GM12873 (cell line): ENCODE results near the gene SLFN5.
"Not testable (repeated sequence)": the region's sequence is repeated elsewhere in the genome, so short reads cannot be mapped to it uniquely, and the experiment has no call there.

ENCODE experiments used
- TF ChIP-seq, protein P1 (sequence below): IDR thresholded peaks from 2 replicates; pipeline ENCODE4 v1.5.1; 2012; ENCODE audit warnings: low read depth, mild to moderate bottlenecking, moderate library complexity, low read length, control low read depth; ENCODE audit not compliant: insufficient read depth; ENCODE audit errors: missing control alignments

The SLFN5 gene

DNA sequence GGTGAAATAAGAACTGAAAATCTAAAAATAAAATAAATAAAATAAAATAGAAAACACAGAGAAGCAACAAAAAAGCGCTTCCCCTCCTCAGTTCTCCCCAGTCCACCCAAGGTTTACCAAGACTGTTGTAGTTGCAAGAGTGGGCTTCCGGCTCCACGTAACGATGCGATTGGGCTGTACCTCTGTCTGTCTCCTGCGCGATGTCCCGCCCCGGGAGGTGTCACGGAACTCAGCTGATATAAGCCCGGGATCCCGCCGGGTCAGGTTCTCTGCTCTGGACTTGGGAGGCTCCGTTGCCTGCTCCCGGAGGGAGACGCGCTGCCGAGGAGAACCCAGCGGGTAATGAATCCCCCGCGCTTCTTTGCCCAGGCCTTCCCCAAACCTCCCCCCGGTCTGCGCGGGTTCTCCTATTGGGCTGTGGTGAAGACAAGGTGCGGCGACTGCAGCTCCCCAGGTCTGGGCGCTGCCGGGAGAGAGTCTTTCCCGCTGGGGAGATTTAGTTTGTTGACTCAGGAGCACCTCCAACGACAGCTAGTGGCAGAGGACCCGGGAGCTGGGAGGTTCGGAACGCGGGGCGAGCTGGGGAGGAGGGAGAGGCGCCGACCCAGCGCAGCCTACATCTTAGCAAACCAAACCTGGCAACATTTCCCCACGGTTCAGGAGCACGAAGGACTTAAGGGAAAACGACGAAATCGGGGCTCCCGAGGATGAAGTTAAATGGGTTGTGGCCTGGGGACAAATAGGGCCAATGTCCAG is at the start of gene SLFN5:
Gene SLFN5 (plus strand): TSS at position 268 of the 756 bp plus-strand sequence. CDS start 15,619 bp downstream, outside the sequence.
- TF ChIP-seq, protein P1, sequence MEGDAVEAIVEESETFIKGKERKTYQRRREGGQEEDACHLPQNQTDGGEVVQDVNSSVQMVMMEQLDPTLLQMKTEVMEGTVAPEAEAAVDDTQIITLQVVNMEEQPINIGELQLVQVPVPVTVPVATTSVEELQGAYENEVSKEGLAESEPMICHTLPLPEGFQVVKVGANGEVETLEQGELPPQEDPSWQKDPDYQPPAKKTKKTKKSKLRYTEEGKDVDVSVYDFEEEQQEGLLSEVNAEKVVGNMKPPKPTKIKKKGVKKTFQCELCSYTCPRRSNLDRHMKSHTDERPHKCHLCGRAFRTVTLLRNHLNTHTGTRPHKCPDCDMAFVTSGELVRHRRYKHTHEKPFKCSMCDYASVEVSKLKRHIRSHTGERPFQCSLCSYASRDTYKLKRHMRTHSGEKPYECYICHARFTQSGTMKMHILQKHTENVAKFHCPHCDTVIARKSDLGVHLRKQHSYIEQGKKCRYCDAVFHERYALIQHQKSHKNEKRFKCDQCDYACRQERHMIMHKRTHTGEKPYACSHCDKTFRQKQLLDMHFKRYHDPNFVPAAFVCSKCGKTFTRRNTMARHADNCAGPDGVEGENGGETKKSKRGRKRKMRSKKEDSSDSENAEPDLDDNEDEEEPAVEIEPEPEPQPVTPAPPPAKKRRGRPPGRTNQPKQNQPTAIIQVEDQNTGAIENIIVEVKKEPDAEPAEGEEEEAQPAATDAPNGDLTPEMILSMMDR = no peak

DNA sequence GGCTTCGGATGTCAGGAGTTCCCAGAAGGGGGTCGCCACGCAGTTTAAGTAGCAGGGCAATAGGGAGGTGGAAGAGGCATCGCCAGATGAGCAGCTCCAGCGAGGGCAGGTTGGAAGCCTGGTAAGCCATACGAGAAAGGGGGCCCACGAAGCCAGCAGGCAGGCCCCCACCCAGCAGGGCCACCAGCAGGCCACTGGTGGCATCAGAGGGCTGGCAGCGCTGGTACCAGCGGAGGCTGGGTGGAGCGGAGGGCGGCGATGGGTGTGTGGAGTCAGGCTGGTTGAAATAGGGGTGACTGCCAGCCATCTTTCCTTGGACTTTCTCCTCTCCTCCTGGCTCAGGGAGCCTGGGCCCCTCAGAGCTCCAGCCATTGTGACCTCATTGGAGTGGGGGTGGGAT is 48.9 kb upstream of the SLFN5 start, which contains the start of gene SLC35G3:
Gene SLC35G3 (minus strand): TSS at position 393 of the 400 bp plus-strand sequence. CDS start 86 bp downstream, at position 307.
- TF ChIP-seq, protein P1 = not testable (repeated sequence)

DNA sequence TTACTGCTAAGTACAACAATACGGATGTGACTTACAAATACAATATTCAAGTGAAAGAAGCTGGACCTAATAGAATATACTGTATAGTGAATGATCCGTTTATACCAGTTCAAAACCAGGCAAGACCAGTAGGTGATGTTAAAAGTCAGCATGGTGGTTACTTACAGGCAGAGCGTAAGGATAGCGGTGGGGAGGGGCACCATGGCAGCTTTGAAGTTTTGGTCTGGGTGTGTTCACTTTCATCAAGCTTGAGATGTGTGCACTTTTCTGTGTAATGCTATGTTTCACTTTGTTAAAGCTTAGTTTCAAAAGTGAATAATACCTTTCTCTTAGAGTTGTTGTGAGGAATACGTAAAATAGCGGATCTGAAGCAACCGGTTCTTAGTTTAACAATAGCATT is 32.1 kb upstream of the SLFN5 start:
- TF ChIP-seq, protein P1 = no peak

DNA sequence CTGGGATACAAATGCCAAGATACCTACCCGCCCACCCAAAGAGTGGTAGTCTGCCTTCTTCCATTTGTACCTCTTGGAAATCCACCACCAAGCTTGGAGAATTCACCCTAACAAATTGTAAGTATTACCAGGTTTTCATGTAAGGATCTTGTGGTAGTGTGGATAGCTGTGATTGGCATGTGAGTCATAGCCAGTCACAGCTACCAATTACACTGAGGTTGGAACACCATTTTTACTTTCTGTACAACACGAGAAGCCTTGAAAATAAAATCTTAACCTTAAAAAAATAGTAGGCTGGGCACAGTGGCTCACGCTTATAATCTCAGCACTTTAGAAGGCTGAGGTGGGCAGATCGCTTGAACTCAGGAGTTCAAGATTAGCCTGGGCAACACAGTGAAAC is 30.2 kb upstream of the SLFN5 start:
- TF ChIP-seq, protein P1 = no peak

DNA sequence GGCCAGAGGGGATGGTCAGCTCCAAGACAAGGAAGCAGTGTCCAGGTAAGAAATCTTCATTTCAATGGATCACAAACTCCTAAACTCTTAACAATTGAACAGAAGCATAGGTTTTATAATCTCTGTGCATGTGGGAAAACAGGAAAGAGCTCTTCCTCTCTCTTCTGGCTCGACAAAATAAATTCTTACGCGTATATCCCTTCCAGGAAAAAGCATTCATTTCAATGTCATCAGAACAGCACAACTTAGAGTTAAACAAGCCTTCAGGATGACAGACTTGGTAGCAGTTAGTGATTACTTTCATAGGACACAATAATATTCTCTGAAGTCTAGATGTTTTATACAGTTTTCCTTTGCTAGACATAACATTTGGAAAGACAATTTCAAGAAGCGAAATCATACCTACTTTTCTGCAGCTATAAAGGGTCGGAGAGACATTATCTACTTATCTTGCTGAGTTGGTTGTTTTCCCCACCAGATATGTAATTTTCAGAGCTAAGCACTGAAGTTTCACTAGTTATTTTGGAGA is 29.4 kb upstream of the SLFN5 start:
- TF ChIP-seq, protein P1 = no peak

DNA sequence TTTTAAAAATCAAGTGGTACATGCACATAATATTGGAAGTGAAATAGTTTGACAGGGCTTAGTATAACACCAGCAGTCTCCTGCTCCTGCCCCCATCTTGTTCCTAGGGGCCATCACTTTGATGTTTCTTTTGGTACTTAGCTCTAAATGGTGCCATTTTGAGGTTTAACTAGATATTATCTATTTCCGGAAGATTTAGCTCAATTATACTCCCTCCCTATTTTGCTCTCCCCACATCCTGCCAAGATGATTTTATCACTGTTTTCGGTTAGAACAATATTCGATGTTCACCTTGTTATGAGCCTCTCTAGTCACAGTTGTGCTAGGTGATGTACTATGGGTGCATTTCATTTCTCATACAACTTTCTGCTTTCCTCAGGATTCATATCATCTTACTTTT is 28.7 kb upstream of the SLFN5 start:
- TF ChIP-seq, protein P1 = no peak

DNA sequence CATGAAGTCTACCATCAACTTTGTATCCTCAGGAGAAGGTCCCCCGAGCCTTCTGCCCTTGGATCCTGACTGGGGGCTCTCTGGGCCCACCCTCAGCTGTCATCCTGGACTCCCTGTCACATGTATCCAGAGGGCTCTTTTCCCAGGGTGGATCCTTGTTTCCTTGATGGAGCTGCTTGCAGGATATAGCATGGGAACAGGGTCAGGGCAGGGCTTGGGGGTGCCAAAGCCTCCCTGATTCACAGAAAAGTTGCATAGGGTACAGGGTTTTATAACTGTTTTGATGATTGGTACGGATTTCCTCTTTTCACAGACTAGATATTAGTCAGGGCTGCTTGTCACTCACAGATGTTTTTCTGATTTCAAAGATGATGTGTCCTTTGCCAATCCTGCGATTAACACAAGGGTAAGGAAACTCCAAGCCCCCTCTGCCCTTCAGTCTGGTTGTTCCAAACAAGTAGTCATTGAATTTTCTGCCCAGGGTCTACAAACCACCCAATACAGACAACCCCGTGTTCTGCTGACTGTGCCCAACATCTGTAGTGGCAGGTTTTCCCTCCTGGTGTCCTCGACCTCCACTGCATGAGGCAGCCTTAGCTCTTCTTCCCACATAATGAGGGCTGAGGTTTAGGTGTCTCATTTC is 28.1 kb upstream of the SLFN5 start:
- TF ChIP-seq, protein P1 = no peak
